Endometrium (tissue), 2 donors: ENCODE data around the gene NHEJ1.

Source experiments
- FAIRE-seq: peaks from 2 replicates; lab custom pipeline; 2012; peaks lifted over from hg19 to GRCh38; lab: Jason Lieb, UNC
- donor health status: control.
- donor health status: control.

The NHEJ1 gene

DNA sequence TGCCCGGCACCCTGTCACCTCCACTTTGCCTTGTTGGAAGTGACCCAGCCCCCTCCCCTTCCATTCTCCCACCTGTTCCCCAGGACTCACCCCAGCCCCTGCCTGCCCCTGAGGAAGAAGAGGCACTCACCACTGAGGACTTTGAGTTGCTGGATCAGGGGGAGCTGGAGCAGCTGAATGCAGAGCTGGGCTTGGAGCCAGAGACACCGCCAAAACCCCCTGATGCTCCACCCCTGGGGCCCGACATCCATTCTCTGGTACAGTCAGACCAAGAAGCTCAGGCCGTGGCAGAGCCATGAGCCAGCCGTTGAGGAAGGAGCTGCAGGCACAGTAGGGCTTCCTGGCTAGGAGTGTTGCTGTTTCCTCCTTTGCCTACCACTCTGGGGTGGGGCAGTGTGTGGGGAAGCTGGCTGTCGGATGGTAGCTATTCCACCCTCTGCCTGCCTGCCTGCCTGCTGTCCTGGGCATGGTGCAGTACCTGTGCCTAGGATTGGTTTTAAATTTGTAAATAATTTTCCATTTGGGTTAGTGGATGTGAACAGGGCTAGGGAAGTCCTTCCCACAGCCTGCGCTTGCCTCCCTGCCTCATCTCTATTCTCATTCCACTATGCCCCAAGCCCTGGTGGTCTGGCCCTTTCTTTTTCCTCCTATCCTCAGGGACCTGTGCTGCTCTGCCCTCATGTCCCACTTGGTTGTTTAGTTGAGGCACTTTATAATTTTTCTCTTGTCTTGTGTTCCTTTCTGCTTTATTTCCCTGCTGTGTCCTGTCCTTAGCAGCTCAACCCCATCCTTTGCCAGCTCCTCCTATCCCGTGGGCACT is 21.9 kb upstream of the NHEJ1 start:
- no peak for FAIRE-seq

- no peak for FAIRE-seq
Observed at GRCh38 chr2:219181531-219181930, 20.9 kb upstream of the NHEJ1 start.

- FAIRE-seq: no peak
Observed at GRCh38 chr2:219180961-219181360, 20.3 kb upstream of the NHEJ1 start.

- FAIRE-seq: no peak
Observed at GRCh38 chr2:219179601-219180465, 19.2 kb upstream of the NHEJ1 start.

DNA sequence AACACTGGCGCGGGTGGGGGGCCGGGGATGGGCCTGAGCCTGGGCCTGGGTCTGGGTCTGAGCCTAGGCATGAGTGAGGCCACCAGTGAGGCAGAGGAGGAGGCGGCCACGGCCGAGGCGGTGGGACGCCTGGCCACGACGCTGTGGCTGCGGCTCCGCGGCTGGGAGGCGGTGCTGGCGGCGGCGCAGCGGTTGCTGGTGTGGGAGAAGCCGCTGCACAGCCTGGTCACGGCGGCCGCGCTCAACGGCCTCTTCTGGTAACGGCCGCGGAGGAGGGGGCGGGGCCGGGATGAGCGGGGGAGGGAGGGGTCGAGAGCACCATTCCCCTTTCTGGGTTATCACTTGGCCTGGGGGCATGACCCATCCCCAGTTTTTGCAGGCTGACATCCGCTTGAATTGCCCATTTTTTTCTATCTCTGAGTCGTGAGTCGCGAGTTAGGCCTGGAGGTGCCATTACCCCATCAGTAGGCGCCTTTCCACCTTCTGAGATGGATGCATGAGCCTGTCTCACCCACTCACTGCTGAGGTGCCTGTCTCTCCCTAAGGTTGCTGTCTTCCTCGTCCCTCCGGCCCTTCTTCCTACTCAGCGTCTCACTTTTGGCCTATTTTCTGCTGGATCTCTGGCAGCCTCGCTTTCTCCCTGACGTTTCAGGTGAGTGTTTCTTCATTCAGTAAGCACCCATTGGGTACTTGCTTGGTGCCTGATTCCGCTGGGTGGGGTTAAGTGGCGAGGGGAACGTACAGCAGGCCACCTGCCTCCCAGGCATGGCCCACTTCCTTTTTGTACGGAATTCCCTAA is 18.0 kb upstream of the NHEJ1 start:
- no peak for FAIRE-seq

GRCh38 chr2:219177552-219178376 is 17.1 kb upstream of the NHEJ1 start, which contains the start of gene RETREG2:
Gene RETREG2 (plus strand): TSS chr2:219178275. CDS start chr2:219178353, 78 bp downstream.
- no peak for FAIRE-seq

GRCh38 chr2:219176818-219177551 is 16.4 kb upstream of the NHEJ1 start, which contains the start of gene CNPPD1:
Gene CNPPD1 (minus strand): TSS chr2:219176925. CDS start chr2:219176828, 97 bp downstream.
- no peak for FAIRE-seq

- FAIRE-seq: no peak
Observed at GRCh38 chr2:219175928-219176817, 15.6 kb upstream of the NHEJ1 start.

DNA sequence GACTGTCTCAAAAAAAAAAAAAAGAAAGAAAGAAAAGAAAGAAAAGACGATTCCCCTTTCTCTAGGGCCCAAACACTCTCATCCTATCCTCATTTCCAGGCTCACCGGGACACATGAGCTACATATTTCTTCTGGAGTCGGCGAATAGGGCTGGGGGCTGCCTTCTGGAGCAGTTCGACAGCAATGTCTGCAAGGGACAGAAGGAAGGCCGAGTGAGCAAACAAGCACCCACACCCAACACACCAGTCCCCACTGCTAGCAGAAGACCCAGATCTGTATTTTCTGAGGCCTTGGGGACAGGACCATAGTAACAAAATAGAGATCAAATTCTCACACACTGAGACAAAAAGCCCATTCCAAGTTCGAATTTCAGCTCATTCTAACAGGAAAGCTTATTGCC is 14.9 kb upstream of the NHEJ1 start:
- no peak for FAIRE-seq

DNA sequence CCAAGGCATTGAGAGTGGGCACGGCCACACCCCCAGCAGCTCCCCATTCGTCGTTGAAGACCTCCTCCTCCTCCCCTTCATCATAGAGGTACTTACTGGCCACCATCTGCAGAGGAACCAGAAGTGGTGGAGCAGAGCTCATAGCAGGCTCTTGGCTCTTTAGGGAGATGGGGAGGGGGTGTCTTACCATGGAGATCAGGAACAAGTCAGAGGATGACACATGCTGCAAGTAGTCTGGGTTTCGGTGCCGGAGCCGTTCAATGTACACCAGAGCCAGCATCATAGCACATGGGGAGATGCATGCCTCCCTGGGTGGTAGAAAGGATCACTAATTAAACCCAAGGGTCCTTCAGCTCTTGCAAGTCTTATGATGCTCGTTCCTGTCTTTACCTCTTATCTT is 14.2 kb upstream of the NHEJ1 start:
- FAIRE-seq: no peak

- FAIRE-seq: no peak
Observed at GRCh38 chr2:219174146-219174545, 13.5 kb upstream of the NHEJ1 start.

DNA sequence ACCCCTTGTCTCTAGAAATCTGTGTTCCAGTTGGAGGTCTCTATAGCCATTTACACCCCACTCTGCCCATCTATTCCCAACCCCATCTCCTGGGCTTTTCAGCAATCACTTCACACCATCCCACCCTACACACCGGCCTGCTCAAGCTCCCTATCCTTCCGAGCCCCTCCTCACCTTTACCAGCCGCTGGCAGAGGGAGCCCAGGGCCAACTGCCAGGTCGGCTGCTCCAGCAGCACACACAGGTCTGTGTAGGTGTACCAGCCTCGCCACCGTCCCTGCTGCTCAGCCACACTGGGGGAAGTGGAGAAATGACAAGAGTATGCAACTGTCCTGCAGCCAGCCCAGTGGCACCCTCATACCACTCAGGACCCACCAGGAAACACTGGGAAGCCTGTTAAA is 12.6 kb upstream of the NHEJ1 start:
- no peak for FAIRE-seq

DNA sequence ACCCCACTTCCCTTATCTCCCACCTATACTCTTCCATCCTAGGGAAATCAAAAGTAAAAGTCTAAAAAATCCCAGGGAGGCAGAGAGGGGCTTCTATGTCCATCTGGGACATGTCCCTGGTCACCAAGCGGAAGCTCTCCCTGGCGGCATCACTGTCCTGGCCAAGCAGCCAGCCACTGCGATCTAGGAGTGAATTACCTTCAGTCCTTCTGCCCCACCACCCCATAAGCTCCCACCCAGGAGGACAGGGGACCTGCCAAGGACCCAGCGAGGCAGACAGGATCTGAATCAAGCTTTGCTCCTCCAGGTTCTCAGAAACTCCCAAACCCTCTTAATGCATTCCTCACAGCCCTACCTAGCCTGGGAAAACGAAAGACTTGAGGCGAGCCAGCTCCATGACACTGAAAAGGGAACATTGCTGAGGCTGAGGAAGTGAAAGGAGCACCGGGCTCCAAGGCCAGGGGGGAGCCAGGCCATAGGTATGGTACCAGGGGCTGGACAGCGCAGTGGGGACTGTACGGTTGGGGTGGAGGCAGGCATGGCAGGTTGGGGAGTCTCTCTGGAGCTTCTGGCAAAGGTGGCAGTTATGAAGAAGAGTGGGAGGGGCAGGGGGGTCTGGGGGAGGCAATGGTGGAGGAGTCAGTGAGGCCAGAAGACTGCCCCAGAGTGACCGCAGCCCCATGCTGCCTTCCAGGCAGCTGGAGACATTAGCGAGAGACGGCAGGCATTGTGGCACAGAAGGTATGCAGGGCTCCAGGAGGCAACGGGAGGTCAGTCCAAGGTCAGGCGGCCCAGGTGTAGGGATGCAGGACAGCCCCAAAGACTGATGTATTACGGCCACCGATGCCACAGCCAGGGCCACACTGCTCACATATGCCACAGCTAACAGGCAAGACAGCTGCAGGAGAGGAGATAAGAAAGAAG is 11.9 kb upstream of the NHEJ1 start:
- FAIRE-seq: no peak

DNA sequence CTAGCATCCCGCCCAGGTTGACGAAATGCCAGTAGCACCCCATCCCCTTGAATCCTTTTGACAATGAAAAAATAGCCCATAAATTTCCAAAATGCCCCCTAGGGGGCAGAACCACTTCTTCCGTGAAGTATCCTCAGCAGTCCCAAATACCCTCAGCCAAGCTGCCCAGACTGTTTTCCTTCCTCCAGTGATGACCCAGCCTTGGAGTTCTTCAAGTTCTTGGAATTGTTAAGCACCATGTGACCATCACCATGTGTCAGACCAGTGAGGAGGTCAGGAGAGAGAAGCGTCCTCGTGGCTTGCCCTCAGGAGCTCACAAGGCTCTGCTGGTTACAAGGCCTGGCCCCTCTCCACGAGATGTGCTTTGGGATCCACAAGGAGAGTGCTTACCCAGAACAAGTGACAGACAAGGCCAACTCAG is 10.6 kb upstream of the NHEJ1 start:
- FAIRE-seq: no peak

- FAIRE-seq: no peak
Observed at GRCh38 chr2:219169930-219170654, 9.5 kb upstream of the NHEJ1 start, which contains the start of gene SLC23A3. Gene SLC23A3 (minus strand): TSS chr2:219170029. CDS start chr2:219169984, 45 bp downstream.

DNA sequence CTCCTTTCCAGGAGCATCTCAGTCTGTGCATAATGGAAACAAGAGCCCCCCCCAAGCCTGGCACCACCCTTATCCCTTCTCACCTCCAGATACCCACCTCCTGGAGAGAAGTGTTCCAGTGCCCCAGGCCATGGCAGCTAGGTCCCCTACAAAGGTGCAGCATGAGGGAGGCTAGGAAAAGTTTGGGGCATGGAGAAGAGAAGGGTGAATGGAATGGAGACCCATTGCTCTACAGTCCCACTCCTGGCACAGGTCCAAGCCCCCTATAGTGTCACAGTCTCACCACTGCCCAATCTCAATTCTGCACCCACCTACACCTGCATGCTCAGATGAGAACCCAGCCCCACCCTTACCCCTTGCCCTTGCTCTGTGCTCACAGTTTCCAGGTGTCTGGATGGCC is 8.3 kb upstream of the NHEJ1 start:
- no peak for FAIRE-seq

DNA sequence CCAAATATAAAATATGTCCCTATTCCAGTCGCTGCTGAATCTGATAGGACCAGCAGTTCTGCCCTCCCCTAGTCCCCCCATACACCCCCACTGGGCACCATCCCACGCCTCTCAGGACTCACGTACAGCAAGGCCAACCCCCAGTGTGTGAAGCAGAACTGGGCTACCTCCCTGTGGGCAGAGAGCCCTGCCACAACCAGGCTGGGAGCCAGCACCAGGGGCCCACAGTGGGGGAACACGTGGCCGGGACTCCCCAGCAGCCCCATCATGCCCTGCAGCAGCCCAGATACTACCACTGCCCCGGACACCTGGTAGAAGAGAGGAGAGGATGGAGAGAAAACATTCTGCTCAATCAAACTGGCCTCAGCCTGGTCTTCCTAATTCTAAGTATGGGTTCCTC is 7.9 kb upstream of the NHEJ1 start:
- FAIRE-seq: no peak

DNA sequence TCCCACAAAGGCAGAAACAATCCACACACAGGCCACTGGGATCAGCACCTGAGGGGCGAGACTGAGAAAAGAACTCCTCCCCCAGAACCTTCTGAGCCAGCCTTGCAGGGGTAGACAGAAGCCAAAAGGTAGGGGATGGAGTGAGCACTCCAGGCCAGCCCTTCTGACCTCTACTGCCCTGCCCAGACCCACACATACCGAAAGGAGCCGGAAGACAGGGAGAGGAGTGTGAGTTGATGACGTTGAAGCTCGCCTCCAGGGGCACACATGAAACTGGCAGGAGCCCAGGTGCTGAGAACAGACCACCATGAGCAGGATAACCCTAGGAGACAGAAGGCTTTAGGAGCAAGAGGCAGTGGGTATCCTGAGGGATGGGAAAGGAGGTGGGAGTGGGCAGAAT is 7.4 kb upstream of the NHEJ1 start:
- no peak for FAIRE-seq
